HFF-Myc (cell line): ENCODE results near the gene EXD1.
A peak's percentile ranks its signal among the peaks of the same experiment; 100 is the strongest.
"Not testable (repeated sequence)": the region's sequence is repeated elsewhere in the genome, so short reads cannot be mapped to it uniquely, and the experiment has no call there.

Experiments used
- DNase-seq: peaks from one replicate; pipeline ENCODE4 v3.0.0-alpha.2; 2011; ENCODE audit warnings: low read depth; ENCODE audit errors: extremely low read depth
- H3K4me3 ChIP-seq: replicated peaks from 2 replicates; pipeline ENCODE4 v1.5.1; 2011; ENCODE audit warnings: low read depth, mild to moderate bottlenecking, control low read depth, low read length
- CTCF ChIP-seq: IDR thresholded peaks from 2 replicates; pipeline ENCODE4 v1.5.1; 2012; ENCODE audit warnings: mild to moderate bottlenecking, low read depth, low read length, control low read depth; ENCODE audit errors: missing control alignments

The EXD1 gene

GRCh38 chr15:41251411-41251810 lies 20.9 kb upstream of the EXD1 start:
- no peak overlapping the region for H3K4me3 ChIP-seq
- TF ChIP-seq CTCF = no peak
- no peak for DNase-seq

DNA sequence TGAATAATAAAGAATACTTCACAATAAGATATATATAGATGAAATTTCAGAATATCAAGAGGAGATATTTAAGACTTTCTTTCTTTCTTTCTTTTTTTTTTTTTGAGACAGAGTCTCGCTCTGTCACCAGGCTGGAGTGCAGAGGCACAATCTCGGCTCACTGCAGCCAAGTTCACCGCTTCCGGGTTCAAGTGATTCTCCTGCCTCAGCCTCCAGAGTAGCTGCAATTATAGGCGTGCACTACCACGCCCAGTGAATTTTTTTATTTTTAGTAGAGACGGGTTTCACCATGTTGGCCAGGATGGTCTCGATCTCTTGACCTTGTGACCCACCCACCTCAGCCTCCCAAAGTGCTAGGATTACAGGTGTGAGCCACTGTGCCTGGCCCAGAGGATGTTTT lies 20.2 kb upstream of the EXD1 start:
- DNase-seq, H3K4me3 ChIP-seq: not testable (repeated sequence)

GRCh38 chr15:41241221-41241964 lies 10.8 kb upstream of the EXD1 start:
- no peak for TF ChIP-seq CTCF
- no peak for DNase-seq
- no peak overlapping the region for H3K4me3 ChIP-seq

DNA sequence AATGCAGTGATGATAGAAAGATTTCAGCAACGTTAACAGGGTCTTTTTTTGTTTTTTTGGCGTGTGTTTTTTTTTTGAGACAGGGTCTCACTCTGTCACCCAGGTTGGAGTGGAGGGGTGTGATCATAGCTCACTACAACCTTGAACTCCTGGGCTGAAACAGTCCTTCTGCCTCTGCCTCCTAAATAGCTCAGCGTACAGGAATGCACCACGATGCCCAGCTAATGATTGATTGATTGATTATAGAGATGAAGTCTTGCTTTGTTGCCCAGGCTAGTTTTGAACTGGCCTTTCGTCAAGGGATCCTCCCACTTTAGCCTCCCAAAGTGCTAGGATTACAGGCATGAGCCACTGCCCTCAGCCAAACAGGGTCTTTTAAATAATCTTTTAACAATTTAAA lies 7.5 kb upstream of the EXD1 start:
- TF ChIP-seq CTCF = no peak
- H3K4me3 ChIP-seq = no peak overlapping the region
- no peak for DNase-seq

GRCh38 chr15:41235929-41236328 lies 5.4 kb upstream of the EXD1 start:
- no peak for DNase-seq
- no peak for TF ChIP-seq CTCF
- no peak overlapping the region for H3K4me3 ChIP-seq

GRCh38 chr15:41235228-41235627 lies 4.7 kb upstream of the EXD1 start:
- DNase-seq, H3K4me3 ChIP-seq: not testable (repeated sequence)

- DNase-seq = peak; percentile 48
- no peak for TF ChIP-seq CTCF
- 0 out of 2 replicates have a peak overlapping the region, but pooled peaks have one; percentile 8 for H3K4me3 ChIP-seq
These were observed 2.8 kb upstream of the EXD1 start for GRCh38 chr15:41233367-41233771.
